ENCODE results near the gene FIG4. TPM values are rescaled to one million over a fixed set of nuclear protein-coding genes. Genes with fewer than 3 reads are reported as not detected.
"Not testable (repeated sequence)": the region's sequence is repeated elsewhere in the genome, so short reads cannot be mapped to it uniquely, and the experiment has no call there.

The FIG4 gene
- total RNA-seq, 4 donors from 2014 or later = 14.7 to 23.9 (median 18.1) TPM

DNA sequence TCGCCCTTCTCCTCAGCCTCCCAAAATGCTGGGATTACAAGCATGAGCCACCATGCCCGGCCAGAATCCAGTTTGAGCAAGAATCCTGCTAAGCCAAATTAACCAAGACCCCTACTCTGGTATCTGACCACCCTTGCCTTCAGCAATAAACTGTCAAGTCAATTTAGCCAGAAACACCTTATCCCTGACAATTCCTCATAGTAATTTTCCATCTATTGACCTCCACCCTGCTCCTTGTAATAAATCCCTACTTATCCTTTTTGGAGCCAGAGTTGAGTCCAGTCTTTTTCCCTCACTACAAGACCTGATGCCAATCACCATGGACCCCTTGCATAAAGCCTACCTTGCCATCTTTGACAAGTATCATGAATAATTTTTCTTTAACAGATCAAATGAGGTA is 173.0 kb downstream of the FIG4 start:
- TF ChIP-seq CTCF (IDR thresholded peaks at IDR 0.05) (no peak), POLR2A (IDR thresholded peaks at IDR 0.05) (no peak)
- Histone ChIP-seq H3K4me3 (no peak overlapping the region), H3K36me3 (no peaks in the 10 kb centered on the region), H3K4me1 (no peaks in the 10 kb centered on the region), H3K27me3 (no peaks in the 10 kb centered on the region), H3K9me3 (no peaks in the 10 kb centered on the region), H3K27ac (no peak overlapping the region)
- no peak for DNase-seq

- DNase-seq = no peak
- TF ChIP-seq CTCF (IDR thresholded peaks at IDR 0.05) = no peak
- no peak for TF ChIP-seq POLR2A (IDR thresholded peaks at IDR 0.05)
- Histone ChIP-seq H3K36me3 (no peaks in the 10 kb centered on the region), H3K4me3 (no peak overlapping the region), H3K27ac (no peak overlapping the region), H3K27me3 (no peaks in the 10 kb centered on the region), H3K9me3 (no peaks in the 10 kb centered on the region), H3K4me1 (no peaks in the 10 kb centered on the region)
Measured at GRCh38 chr6:109865968-109866367, 174.9 kb downstream of the FIG4 start.

- no peak for TF ChIP-seq CTCF (IDR thresholded peaks at IDR 0.05)
- no peak for TF ChIP-seq POLR2A (IDR thresholded peaks at IDR 0.05)
- Histone ChIP-seq H3K27ac (no peak overlapping the region), H3K36me3 (no peaks in the 10 kb centered on the region), H3K4me1 (no peaks in the 10 kb centered on the region), H3K4me3 (no peak overlapping the region), H3K9me3 (no peaks in the 10 kb centered on the region), H3K27me3 (no peaks in the 10 kb centered on the region)
- DNase-seq = no peak
Measured at GRCh38 chr6:109867009-109867969, 176.2 kb downstream of the FIG4 start.

GRCh38 chr6:109867970-109868358 is 176.9 kb downstream of the FIG4 start:
- H3K27ac ChIP-seq = no peak overlapping the region
- no peak for DNase-seq
- no peaks in the 10 kb centered on the region for H3K36me3 ChIP-seq
- H3K4me1 ChIP-seq = no peaks in the 10 kb centered on the region
- no peak for TF ChIP-seq POLR2A (IDR thresholded peaks at IDR 0.05)
- no peak for TF ChIP-seq CTCF (IDR thresholded peaks at IDR 0.05)
- H3K4me3 ChIP-seq = no peak overlapping the region
- no peaks in the 10 kb centered on the region for H3K9me3 ChIP-seq
- no peaks in the 10 kb centered on the region for H3K27me3 ChIP-seq

- not testable (repeated sequence) for H3K27me3 ChIP-seq, H3K27ac ChIP-seq, H3K4me3 ChIP-seq, H3K4me1 ChIP-seq, H3K9me3 ChIP-seq, H3K36me3 ChIP-seq, DNase-seq
Measured at GRCh38 chr6:109869398-109870088, 178.4 kb downstream of the FIG4 start.

- H3K27me3 ChIP-seq = no peaks in the 10 kb centered on the region
- no peak overlapping the region for H3K4me3 ChIP-seq
- TF ChIP-seq CTCF (IDR thresholded peaks at IDR 0.05) = no peak
- TF ChIP-seq POLR2A (IDR thresholded peaks at IDR 0.05) = no peak
- H3K9me3 ChIP-seq = no peaks in the 10 kb centered on the region
- H3K36me3 ChIP-seq = no peaks in the 10 kb centered on the region
- no peaks in the 10 kb centered on the region for H3K4me1 ChIP-seq
- no peak overlapping the region for H3K27ac ChIP-seq
- no peak for DNase-seq
Measured at GRCh38 chr6:109870089-109870410, 179.0 kb downstream of the FIG4 start.

Data from Peyer's patch (tissue), 4 donors.